OCI-LY7 (cell line): ENCODE measurements around the gene ENGASE. TPM values are rescaled to one million over a fixed set of nuclear protein-coding genes. Genes with fewer than 3 reads are reported as not detected.

ENCODE experiments used
- BruUV-seq: library from RNA; stranded (reverse); fragments of 400-500 nt; replicated peaks from 2 replicates; lab custom pipeline; 2021; lab: Mats Ljungman, UMichigan
- CTCF ChIA-PET: fragments of 300-600 bp; sonication (Branson Sonifier 250); formaldehyde crosslinking; loops from one replicate; lab custom pipeline; 2022; ENCODE audit warnings: antibody characterized with exemption; ENCODE audit not compliant: unreplicated experiment; lab: Charles Lee
- POLR2A ChIA-PET: fragments of 300-600 bp; sonication (Branson Sonifier 250); formaldehyde crosslinking; loops from one replicate; lab custom pipeline; 2022; ENCODE audit warnings: antibody characterized with exemption; lab: Charles Lee
- DNase-seq: peaks from one replicate; pipeline ENCODE4 v3.0.0-alpha.2; 2015; ENCODE audit warnings: low spot score
- H2AFZ ChIP-seq: fragments of 200-600 bp; sonication (generic), shearing (Covaris generic); 2 replicates; pipeline ENCODE4 v1.6.1; 2014; ENCODE audit warnings: mild to moderate bottlenecking, antibody characterized with exemption, low read length, moderate library complexity
- H3K27ac ChIP-seq: fragments of 200-600 bp; sonication (generic); 2 replicates; pipeline ENCODE4 v1.5.1; 2014; ENCODE audit warnings: mixed run types, low read depth, mild to moderate bottlenecking, moderate library complexity, low read length, inconsistent platforms; ENCODE audit not compliant: poor library complexity, severe bottlenecking
- H3K36me3 ChIP-seq: fragments of 200-600 bp; sonication (generic); 2 replicates; pipeline ENCODE4 v1.6.1; 2014; ENCODE audit warnings: mild to moderate bottlenecking, antibody characterized with exemption, low read length, moderate library complexity, mixed read lengths; ENCODE audit not compliant: insufficient read depth
- H3K4me1 ChIP-seq: fragments of 200-600 bp; sonication (generic); 2 replicates; pipeline ENCODE4 v1.5.1; 2014; ENCODE audit warnings: mild to moderate bottlenecking, low read length; ENCODE audit not compliant: insufficient read depth, poor library complexity, severe bottlenecking
- H3K4me2 ChIP-seq: fragments of 200-600 bp; sonication (generic); 2 replicates; pipeline ENCODE4 v1.6.1; 2014; ENCODE audit warnings: mild to moderate bottlenecking, low read length
- H3K4me3 ChIP-seq: fragments of 200-600 bp; sonication (generic); 2 replicates; pipeline ENCODE4 v1.5.1; 2014; ENCODE audit warnings: mild to moderate bottlenecking, low read depth, low read length; ENCODE audit not compliant: poor library complexity, severe bottlenecking
- H3K79me2 ChIP-seq: fragments of 200-600 bp; sonication (generic); 2 replicates; pipeline ENCODE4 v1.6.1; 2016; ENCODE audit warnings: low read depth, mild to moderate bottlenecking, low read length, moderate library complexity, mixed read lengths; ENCODE audit not compliant: insufficient read depth
- H3K9me2 ChIP-seq: fragments of 200-600 bp; sonication (generic); 2 replicates; pipeline ENCODE4 v1.6.1; 2016; ENCODE audit warnings: mild to moderate bottlenecking, low read length, mixed read lengths; ENCODE audit not compliant: insufficient read depth
- H3K9me3 ChIP-seq: fragments of 200-600 bp; sonication (generic); 2 replicates; pipeline ENCODE4 v1.6.1; 2014; ENCODE audit warnings: mild to moderate bottlenecking, mixed run types, low read length, mixed read lengths
- H4K20me1 ChIP-seq: fragments of 200-600 bp; sonication (generic); 2 replicates; pipeline ENCODE4 v1.6.1; 2014; ENCODE audit warnings: mild to moderate bottlenecking, antibody characterized with exemption, low read length, moderate library complexity, mixed read lengths; ENCODE audit not compliant: insufficient read depth
- EZH2phosphoT487 ChIP-seq: fragments of 200-600 bp; sonication (generic); IDR thresholded peaks from 2 replicates; pipeline ENCODE4 v1.6.1; 2018; ENCODE audit warnings: low read depth, borderline replicate concordance, mild to moderate bottlenecking, mixed run types, antibody characterized with exemption, low read length, moderate library complexity, mixed read lengths
- intact Hi-C: fragments of 100-400 bp; cut with micrococcal nuclease; formaldehyde crosslinking; loops from one replicate; pipeline ENCODE4 v1.10.0; 2022; ENCODE audit not compliant: unreplicated experiment
- total RNA-seq, 2 experiments: library from RNA; depleted of rRNA in 1 of 2; stranded (reverse); fragments of >200 nt in 1 of 2; shearing (Covaris generic) in 1 of 2; gene quantifications; 2 replicates each; pipeline ENCODE4 v1.2.3, GENCODE V29; 2014 to 2022
- TF ChIP-seq, protein P1 (sequence below): fragments of 200-600 bp; sonication (generic); conservative IDR thresholded peaks from 2 replicates; pipeline ENCODE4 v1.5.1; 2014; ENCODE audit warnings: mild to moderate bottlenecking, antibody characterized with exemption, low read length, moderate library complexity, mixed read lengths

Gene ENGASE
- total RNA-seq, 2 experiments from 2014 or later = 8.4 to 35.1 TPM

GRCh38 chr17:79039886-79040285 is 34.7 kb upstream of the ENGASE start:
- Histone ChIP-seq H2AFZ (no peak overlapping the region), H3K79me2 (no peaks in the 10 kb centered on the region), H3K9me2 (no peaks in the 10 kb centered on the region), H3K4me3 (no peak overlapping the region), H3K4me1 (no peaks in the 10 kb centered on the region), H3K36me3 (no peaks in the 10 kb centered on the region), H3K27ac (no peak overlapping the region), H4K20me1 (no peaks in the 10 kb centered on the region), H3K9me3 (no peaks in the 10 kb centered on the region), H3K4me2 (no peak overlapping the region)
- no peak for DNase-seq
- TF ChIP-seq EZH2phosphoT487 = no peak
- BruUV-seq = no TSS peak
- CTCF ChIA-PET = no interaction called here
- POLR2A ChIA-PET = no interaction called here
- intact Hi-C loops = loop anchor here (5.0 kb wide), 1 partner anchor 48 kb away; no protein-coding TSS in a partner anchor

- no peak for DNase-seq
- TF ChIP-seq EZH2phosphoT487 = no peak
- TF ChIP-seq, protein P1, sequence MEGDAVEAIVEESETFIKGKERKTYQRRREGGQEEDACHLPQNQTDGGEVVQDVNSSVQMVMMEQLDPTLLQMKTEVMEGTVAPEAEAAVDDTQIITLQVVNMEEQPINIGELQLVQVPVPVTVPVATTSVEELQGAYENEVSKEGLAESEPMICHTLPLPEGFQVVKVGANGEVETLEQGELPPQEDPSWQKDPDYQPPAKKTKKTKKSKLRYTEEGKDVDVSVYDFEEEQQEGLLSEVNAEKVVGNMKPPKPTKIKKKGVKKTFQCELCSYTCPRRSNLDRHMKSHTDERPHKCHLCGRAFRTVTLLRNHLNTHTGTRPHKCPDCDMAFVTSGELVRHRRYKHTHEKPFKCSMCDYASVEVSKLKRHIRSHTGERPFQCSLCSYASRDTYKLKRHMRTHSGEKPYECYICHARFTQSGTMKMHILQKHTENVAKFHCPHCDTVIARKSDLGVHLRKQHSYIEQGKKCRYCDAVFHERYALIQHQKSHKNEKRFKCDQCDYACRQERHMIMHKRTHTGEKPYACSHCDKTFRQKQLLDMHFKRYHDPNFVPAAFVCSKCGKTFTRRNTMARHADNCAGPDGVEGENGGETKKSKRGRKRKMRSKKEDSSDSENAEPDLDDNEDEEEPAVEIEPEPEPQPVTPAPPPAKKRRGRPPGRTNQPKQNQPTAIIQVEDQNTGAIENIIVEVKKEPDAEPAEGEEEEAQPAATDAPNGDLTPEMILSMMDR = no peak
- ChIA-PET CTCF (no interaction called here), POLR2A (interaction anchor here (0.6 to 0.7 kb wide), 3 partner anchors 19 to 286 kb away, joined by 3 to 4 read pairs (median 3); no protein-coding TSS in a partner anchor)
- no peaks in the 10 kb centered on the region for H3K36me3 ChIP-seq
- no peak overlapping the region for H3K27ac ChIP-seq
- H2AFZ ChIP-seq = no peak overlapping the region
- H3K4me2 ChIP-seq = no peak overlapping the region
- H3K79me2 ChIP-seq = no peaks in the 10 kb centered on the region
- H3K4me1 ChIP-seq = no peaks in the 10 kb centered on the region
- no peaks in the 10 kb centered on the region for H3K9me2 ChIP-seq
- intact Hi-C loops = loop anchor here (5.0 kb wide), 1 partner anchor 49 kb away; no protein-coding TSS in a partner anchor
- no peaks in the 10 kb centered on the region for H3K9me3 ChIP-seq
- H3K4me3 ChIP-seq = no peak overlapping the region
- BruUV-seq = no TSS peak
- no peaks in the 10 kb centered on the region for H4K20me1 ChIP-seq
These were observed 33.5 kb upstream of the ENGASE start for GRCh38 chr17:79041041-79041570.

GRCh38 chr17:79041723-79042420 is 32.8 kb upstream of the ENGASE start:
- no peaks in the 10 kb centered on the region for H3K36me3 ChIP-seq
- H2AFZ ChIP-seq = no peak overlapping the region
- ChIA-PET CTCF (no interaction called here), POLR2A (interaction anchor here (0.6 kb wide), 1 partner anchor 246 kb away, joined by 3 read pairs; no protein-coding TSS in a partner anchor)
- no peak overlapping the region for H3K27ac ChIP-seq
- H3K4me2 ChIP-seq = no peak overlapping the region
- intact Hi-C loops = loop anchor here (5.0 kb wide), 1 partner anchor 50 kb away; no protein-coding TSS in a partner anchor
- no peak for DNase-seq
- no peaks in the 10 kb centered on the region for H3K9me3 ChIP-seq
- TF ChIP-seq EZH2phosphoT487 = no peak
- TF ChIP-seq, protein P1 = no peak
- H3K4me1 ChIP-seq = no peaks in the 10 kb centered on the region
- no peaks in the 10 kb centered on the region for H3K9me2 ChIP-seq
- no peak overlapping the region for H3K4me3 ChIP-seq
- no peaks in the 10 kb centered on the region for H3K79me2 ChIP-seq
- BruUV-seq = no TSS peak
- H4K20me1 ChIP-seq = no peaks in the 10 kb centered on the region
